Measurements from ENCODE around the gene CTNNA3.
"Not testable (repeated sequence)": the region's sequence is repeated elsewhere in the genome, so short reads cannot be mapped to it uniquely, and the experiment has no call there.

Gene CTNNA3

GRCh38 chr10:67696029-67696428 is at the start of gene CTNNA3:
Gene CTNNA3 (minus strand): TSS chr10:67696195.
- DNase-seq, result no peak

- no peak for DNase-seq
These were observed 39.4 kb upstream of the CTNNA3 start for GRCh38 chr10:67735430-67735829.

- DNase-seq, result no peak
These were observed 37.5 kb upstream of the CTNNA3 start for GRCh38 chr10:67733511-67733910.

- no peak for DNase-seq
These were observed 29.6 kb upstream of the CTNNA3 start for GRCh38 chr10:67725567-67725966.

GRCh38 chr10:67723601-67724000 is 27.6 kb upstream of the CTNNA3 start:
- DNase-seq, result no peak

- DNase-seq, result no peak
These were observed 26.1 kb upstream of the CTNNA3 start for GRCh38 chr10:67722113-67722512.

- not testable (repeated sequence) for DNase-seq
These were observed 20.5 kb upstream of the CTNNA3 start for GRCh38 chr10:67716455-67716854.

- DNase-seq, result no peak
These were observed 9.9 kb upstream of the CTNNA3 start for GRCh38 chr10:67705921-67706320.

- not testable (repeated sequence) for DNase-seq
These were observed 3.7 kb upstream of the CTNNA3 start for GRCh38 chr10:67699613-67700270.

- DNase-seq, result peak; percentile 12
These were observed 2.2 kb upstream of the CTNNA3 start for GRCh38 chr10:67698164-67698563.

GRCh38 chr10:67697724-67698131 is 1.7 kb upstream of the CTNNA3 start:
- DNase-seq, result peak; percentile 83

GRCh38 chr10:67696679-67697078 is 684 bp upstream of the CTNNA3 start:
- DNase-seq, result no peak

GRCh38 chr10:67695555-67695954 is 440 bp downstream of the CTNNA3 start:
- DNase-seq, result no peak

GRCh38 chr10:67691861-67692260 is 4.1 kb downstream of the CTNNA3 start:
- DNase-seq, result not testable (repeated sequence)

GRCh38 chr10:67690540-67690939 is 5.5 kb downstream of the CTNNA3 start:
- not testable (repeated sequence) for DNase-seq

- DNase-seq, result not testable (repeated sequence)
These were observed 11.9 kb downstream of the CTNNA3 start for GRCh38 chr10:67684140-67684539.

- DNase-seq, result no peak
These were observed 17.5 kb downstream of the CTNNA3 start for GRCh38 chr10:67678335-67678974.

- no peak for DNase-seq
These were observed 19.7 kb downstream of the CTNNA3 start for GRCh38 chr10:67676208-67676825.

GRCh38 chr10:67670401-67670800 is 25.6 kb downstream of the CTNNA3 start:
- DNase-seq, result peak; percentile 7

- DNase-seq, result no peak
These were observed 26.0 kb downstream of the CTNNA3 start for GRCh38 chr10:67669978-67670377.

GRCh38 chr10:67668448-67668847 is 27.5 kb downstream of the CTNNA3 start:
- no peak for DNase-seq

- DNase-seq, result no peak
These were observed 29.0 kb downstream of the CTNNA3 start for GRCh38 chr10:67667035-67667425.

- DNase-seq, result peak; percentile 24
These were observed 29.5 kb downstream of the CTNNA3 start for GRCh38 chr10:67666416-67667034.

GRCh38 chr10:67665491-67665890 is 30.5 kb downstream of the CTNNA3 start:
- DNase-seq, result peak; percentile 3
